ENCODE results near the gene NKX2-2. TPM values are rescaled to one million over a fixed set of nuclear protein-coding genes. Genes with fewer than 3 reads are reported as not detected.

The NKX2-2 gene
- total RNA-seq, 1 donor from 2014 or later = not detected

GRCh38 chr20:21464916-21465315 lies 48.9 kb downstream of the NKX2-2 start:
- Histone ChIP-seq H3K27me3 (ENCODE audit: control insufficient read depth, insufficient read depth, low read length) (no peaks in the 10 kb centered on the region), H3K36me3 (ENCODE audit: control insufficient read depth, insufficient read depth, low read length) (no peaks in the 10 kb centered on the region), H3K4me3 (ENCODE audit: low read depth, low read length) (no peak overlapping the region)
- DNase-seq (ENCODE audit: low read depth) (no peak), FAIRE-seq (no peak)
- no peak for TF ChIP-seq CTCF (IDR thresholded peaks at IDR 0.05; ENCODE audit: insufficient read depth, low read length, severe bottlenecking)

Other genes starting within 250 kb of the NKX2-2 start
- 63.0 and 78.2 TPM in 2 replicates for gene XRN2, start 210.7 kb downstream of the NKX2-2 start, total RNA-seq
- not detected in 2 replicates for gene NKX2-4, start 116.5 kb downstream of the NKX2-2 start, total RNA-seq
- not detected in 2 replicates for gene PAX1, start 191.6 kb upstream of the NKX2-2 start, total RNA-seq